ENCODE results near the gene NEXN.

The NEXN gene

GRCh38 chr1:77888081-77888780 lies at the start of gene NEXN:
NEXN (plus strand) TSS chr1:77888624; CDS start chr1:77916107, 27,483 bp downstream.
- TF ChIP-seq CTCF (IDR thresholded peaks at IDR 0.05) = no peak

GRCh38 chr1:77841574-77841973 lies 46.9 kb upstream of the NEXN start:
- no peak for TF ChIP-seq CTCF (IDR thresholded peaks at IDR 0.05)

- no peak for TF ChIP-seq CTCF (IDR thresholded peaks at IDR 0.05)
Observed at GRCh38 chr1:77845951-77846350, 42.5 kb upstream of the NEXN start.

- TF ChIP-seq CTCF (IDR thresholded peaks at IDR 0.05) = no peak
Observed at GRCh38 chr1:77846966-77847365, 41.5 kb upstream of the NEXN start.

- no peak for TF ChIP-seq CTCF (IDR thresholded peaks at IDR 0.05)
Observed at GRCh38 chr1:77847621-77848080, 40.8 kb upstream of the NEXN start.

GRCh38 chr1:77850082-77850481 lies 38.3 kb upstream of the NEXN start:
- no peak for TF ChIP-seq CTCF (IDR thresholded peaks at IDR 0.05)

GRCh38 chr1:77857552-77857951 lies 30.9 kb upstream of the NEXN start:
- no peak for TF ChIP-seq CTCF (IDR thresholded peaks at IDR 0.05)

GRCh38 chr1:77858725-77859124 lies 29.7 kb upstream of the NEXN start:
- TF ChIP-seq CTCF (IDR thresholded peaks at IDR 0.05) = no peak

All from LNCAP (cell line).